Endothelial cell (in vitro differentiated cells): ENCODE measurements around the gene KRTAP10-11. TPM values are rescaled to one million over a fixed set of nuclear protein-coding genes. Genes with fewer than 3 reads are reported as not detected.
"Not testable (repeated sequence)": the region's sequence is repeated elsewhere in the genome, so short reads cannot be mapped to it uniquely, and the experiment has no call there.

Experiments used
- DNase-seq: peaks from one replicate; pipeline ENCODE4 v3.0.0; 2021; ENCODE audit warnings: low spot score
- H3K27ac Mint-ChIP-seq: one replicate; pipeline ENCODE4 v1.8.0; 2021; ENCODE audit warnings: mixed read lengths, inconsistent platforms; ENCODE audit not compliant: unreplicated experiment
- H3K27me3 Mint-ChIP-seq: one replicate; pipeline ENCODE4 v1.8.0; 2021; ENCODE audit warnings: mild to moderate bottlenecking, moderate library complexity, mixed read lengths, inconsistent platforms; ENCODE audit not compliant: unreplicated experiment
- H3K36me3 Mint-ChIP-seq: one replicate; pipeline ENCODE4 v1.8.0; 2021; ENCODE audit warnings: mild to moderate bottlenecking, low read depth, mixed read lengths, inconsistent platforms; ENCODE audit not compliant: unreplicated experiment
- H3K4me1 Mint-ChIP-seq: one replicate; pipeline ENCODE4 v1.8.0; 2021; ENCODE audit warnings: mild to moderate bottlenecking, mixed read lengths, inconsistent platforms; ENCODE audit not compliant: unreplicated experiment
- H3K4me3 Mint-ChIP-seq: one replicate; pipeline ENCODE4 v1.8.0; 2021; ENCODE audit warnings: mild to moderate bottlenecking, mixed read lengths, inconsistent platforms; ENCODE audit not compliant: unreplicated experiment
- H3K9me3 Mint-ChIP-seq: one replicate; pipeline ENCODE4 v1.8.0; 2021; ENCODE audit warnings: mixed read lengths, inconsistent platforms; ENCODE audit not compliant: unreplicated experiment
- CTCF ChIP-seq: fragments of 200-600 bp; sonication (generic); IDR thresholded peaks from one replicate; pipeline ENCODE4 v1.5.0; 2021; ENCODE audit warnings: antibody characterized with exemption; ENCODE audit not compliant: unreplicated experiment
- total RNA-seq: library from RNA; stranded (reverse); fragmentation: NEBNext Ultra II Directional; extraction: Animal tissue kit (Norgen Biotek cat#: 25700); gene quantifications from one replicate; pipeline ENCODE4 v1.2.1, GENCODE V29; 2021; ENCODE audit not compliant: unreplicated experiment

KRTAP10-11 gene
- total RNA-seq, 1 donor from 2014 or later = not detected

- Mint-ChIP-seq H3K27ac (no peak within 1 kb of the TSS), H3K9me3 (no peaks in the 10 kb centered on the region), H3K4me3 (no peak within 1 kb of the TSS), H3K27me3 (peaks cover 5% of the 10 kb centered on the region), H3K4me1 (no peaks in the 10 kb centered on the region), H3K36me3 (peaks cover under 1% of the 10 kb centered on the region)
- no peak for DNase-seq
- TF ChIP-seq CTCF = no peak
Measured at GRCh38 chr21:44637018-44637850, 9.0 kb upstream of the KRTAP10-11 start, which contains the start of gene KRTAP10-10. Gene KRTAP10-10, plus strand, starts transcription at chr21:44637356. Its CDS starts 62 bp downstream, at chr21:44637418.

- not testable (repeated sequence) for H3K27me3 Mint-ChIP-seq, H3K27ac Mint-ChIP-seq
Measured at GRCh38 chr21:44637851-44638348, 8.3 kb upstream of the KRTAP10-11 start.

GRCh38 chr21:44638506-44639330 lies 7.5 kb upstream of the KRTAP10-11 start:
- not testable (repeated sequence) for H3K27ac Mint-ChIP-seq, H3K27me3 Mint-ChIP-seq, H3K4me1 Mint-ChIP-seq, DNase-seq, H3K36me3 Mint-ChIP-seq, H3K9me3 Mint-ChIP-seq, H3K4me3 Mint-ChIP-seq

More at GRCh38 chr21:44637851-44638348, 8.3 kb upstream of the KRTAP10-11 start:
- H3K4me3 Mint-ChIP-seq, DNase-seq, H3K4me1 Mint-ChIP-seq, H3K9me3 Mint-ChIP-seq, H3K36me3 Mint-ChIP-seq: not testable (repeated sequence)

- Mint-ChIP-seq H3K4me3 (no peak overlapping the region), H3K36me3 (no peaks in the 10 kb centered on the region), H3K9me3 (no peaks in the 10 kb centered on the region), H3K4me1 (no peaks in the 10 kb centered on the region), H3K27me3 (peaks cover 5% of the 10 kb centered on the region), H3K27ac (no peak overlapping the region)
- no peak for TF ChIP-seq CTCF
- DNase-seq = no peak
Measured at GRCh38 chr21:44639331-44639655, 6.9 kb upstream of the KRTAP10-11 start.

- Mint-ChIP-seq H3K4me1 (no peaks in the 10 kb centered on the region), H3K27ac (no peak overlapping the region), H3K4me3 (no peak overlapping the region), H3K27me3 (peaks cover 5% of the 10 kb centered on the region), H3K9me3 (no peaks in the 10 kb centered on the region), H3K36me3 (no peaks in the 10 kb centered on the region)
- no peak for DNase-seq
- no peak for TF ChIP-seq CTCF
Measured at GRCh38 chr21:44640761-44641160, 5.5 kb upstream of the KRTAP10-11 start.
